ENCODE data around the gene SERPINB10.

DNA sequence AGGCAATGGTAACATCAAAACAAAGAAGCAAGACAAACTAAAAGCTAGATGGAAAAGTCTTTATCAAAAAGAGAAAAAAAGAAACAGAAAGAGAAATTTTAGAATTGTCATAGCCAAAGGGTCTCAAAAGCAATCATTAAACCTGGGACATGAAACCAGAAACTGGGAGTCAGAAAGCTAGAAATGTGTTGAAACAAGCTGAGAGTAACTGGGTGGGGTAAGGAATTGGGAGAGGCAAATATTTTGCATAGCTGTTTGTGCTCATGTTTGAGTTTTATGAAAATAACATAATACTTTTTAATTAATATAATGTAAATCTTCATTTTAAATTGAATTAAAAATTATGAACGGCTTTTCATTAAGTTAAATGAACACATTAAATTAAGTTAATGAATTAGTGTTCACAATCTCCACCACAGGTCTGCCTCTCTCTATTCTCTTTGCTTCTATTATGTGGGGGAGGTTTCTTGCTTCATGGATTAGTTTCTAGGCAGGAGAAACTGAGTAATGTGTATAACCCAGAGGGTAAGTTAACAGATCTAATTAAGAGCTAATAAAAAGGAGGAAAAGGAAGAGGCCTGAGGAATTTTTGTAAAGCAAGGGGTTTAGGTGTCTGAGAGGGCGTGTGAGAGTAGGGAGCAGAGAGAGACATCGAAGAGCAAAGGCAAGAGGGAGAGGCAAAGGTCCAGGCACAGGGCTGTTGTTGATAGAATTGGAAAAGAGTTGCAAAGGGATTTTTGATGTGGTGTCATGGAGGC lies 40.2 kb upstream of the SERPINB10 start:
- TF ChIP-seq ESRRA (CRISPR knock-in tag; IDR thresholded peaks at IDR 0.05; ENCODE audit: borderline replicate concordance), result no peak
- no peak for TF ChIP-seq CTCF (IDR thresholded peaks at IDR 0.05)
